Activated CD8-positive, alpha-beta memory T cell treated with anti-CD3 and anti-CD28 coated beads, Interleukin-2, amount 10 ng/mL, durations not matched to agents 7 days and 5 days (primary cell): ENCODE measurements around the gene SCNN1G. TPM values are rescaled to one million over a fixed set of nuclear protein-coding genes. Genes with fewer than 3 reads are reported as not detected.
A peak's percentile ranks its signal among the peaks of the same experiment; 100 is the strongest.

Experiments
- ATAC-seq: fragments of 150-1000 bp; cut with Tn5 transposase; one replicate; pipeline ENCODE4 v1.10.0; 2021; ENCODE audit warnings: moderate library complexity
- CTCF ChIA-PET: fragments of 350-600 bp; sonication (Branson Sonifier 250); formaldehyde crosslinking; loops from one replicate; lab custom pipeline; 2021; ENCODE audit warnings: antibody characterized with exemption; lab: Charles Lee
- DNase-seq: peaks from one replicate; pipeline ENCODE4 v3.0.0-alpha.2; 2020
- H3K27ac Mint-ChIP-seq: one replicate; pipeline ENCODE4 v1.8.0; 2021; ENCODE audit warnings: mild to moderate bottlenecking, mixed read lengths
- H3K27me3 Mint-ChIP-seq: one replicate; pipeline ENCODE4 v1.8.0; 2021; ENCODE audit warnings: mixed read lengths
- H3K36me3 Mint-ChIP-seq: one replicate; pipeline ENCODE4 v1.8.0; 2021; ENCODE audit warnings: mild to moderate bottlenecking, mixed read lengths
- H3K4me1 Mint-ChIP-seq: one replicate; pipeline ENCODE4 v1.8.0; 2021; ENCODE audit warnings: mixed read lengths
- H3K4me3 Mint-ChIP-seq: one replicate; pipeline ENCODE4 v1.8.0; 2021; ENCODE audit warnings: mild to moderate bottlenecking, moderate library complexity, mixed read lengths
- H3K9me3 Mint-ChIP-seq: one replicate; pipeline ENCODE4 v1.8.0; 2022; ENCODE audit warnings: low read depth, mixed read lengths
- total RNA-seq, 2 experiments: library from RNA; stranded (reverse); gene quantifications; one replicate each; pipeline ENCODE4 v1.2.3, GENCODE V29; 2021

The SCNN1G gene
- total RNA-seq, 2 experiments from 2014 or later = not detected

DNA sequence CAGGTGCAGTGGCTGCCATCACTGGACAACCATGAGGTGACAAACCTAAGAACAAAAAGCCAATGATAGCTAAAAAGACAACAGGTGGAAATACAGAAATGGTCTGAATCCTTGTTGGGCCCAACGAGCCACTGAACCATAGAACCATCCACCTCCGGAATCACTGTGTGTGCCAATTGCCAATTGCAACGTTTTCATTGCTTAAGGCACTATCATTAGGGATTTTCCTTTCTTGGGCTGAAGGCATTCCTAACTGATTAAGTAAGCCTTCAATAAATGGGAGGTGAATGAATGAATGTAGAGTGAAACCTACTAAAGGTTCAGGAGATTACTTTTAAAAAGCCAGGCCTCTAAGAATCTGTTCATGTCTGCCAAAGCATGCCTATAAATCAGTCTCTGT is 36.9 kb upstream of the SCNN1G start:
- no peaks in the 10 kb centered on the region for H3K27me3 Mint-ChIP-seq
- no peak overlapping the region for H3K27ac Mint-ChIP-seq
- ATAC-seq (no peak), DNase-seq (no peak)
- H3K4me3 Mint-ChIP-seq = no peak overlapping the region
- peaks cover 3% of the 10 kb centered on the region for H3K36me3 Mint-ChIP-seq
- no peaks in the 10 kb centered on the region for H3K9me3 Mint-ChIP-seq
- CTCF ChIA-PET = no interaction called here
- H3K4me1 Mint-ChIP-seq = peaks cover 31% of the 10 kb centered on the region

DNA sequence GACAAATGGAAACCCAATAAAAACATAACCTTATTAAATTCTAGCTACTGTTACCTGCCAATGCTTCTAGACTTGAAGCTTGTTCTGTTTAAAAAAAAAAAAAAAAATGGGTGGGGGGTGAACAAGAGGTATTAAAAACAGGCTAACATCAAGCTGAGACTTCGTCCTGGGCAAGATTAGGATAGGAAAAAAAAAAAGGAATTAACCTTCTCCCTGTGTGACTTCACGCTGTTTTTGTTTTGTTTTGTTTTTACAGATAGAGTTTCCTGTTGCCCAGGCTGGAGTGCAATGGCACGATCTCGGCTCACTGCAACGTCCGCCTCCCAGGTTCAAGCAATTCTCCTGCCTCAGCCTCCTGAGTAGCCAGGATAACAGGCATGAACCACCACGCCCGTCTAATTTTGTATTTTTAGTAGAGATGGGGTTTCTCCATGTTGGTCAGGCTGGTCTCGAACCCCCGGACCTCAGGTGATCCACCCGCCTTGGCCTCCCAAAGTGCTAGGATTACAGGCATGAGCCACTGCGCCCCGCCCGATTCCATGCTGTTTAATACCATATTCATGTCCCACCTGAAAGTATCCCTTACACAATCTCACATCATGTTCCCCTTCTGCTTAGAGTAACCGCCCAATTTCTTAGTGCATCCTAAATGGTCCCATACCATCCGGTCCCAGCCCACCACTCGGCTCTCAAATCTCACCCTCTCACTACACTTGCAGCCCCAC is 35.5 kb upstream of the SCNN1G start:
- no peak for DNase-seq
- no peak for ATAC-seq
- no peak overlapping the region for H3K27ac Mint-ChIP-seq
- H3K9me3 Mint-ChIP-seq = no peaks in the 10 kb centered on the region
- H3K4me3 Mint-ChIP-seq = no peak overlapping the region
- peaks cover 3% of the 10 kb centered on the region for H3K36me3 Mint-ChIP-seq
- peaks cover 3% of the 10 kb centered on the region for H3K27me3 Mint-ChIP-seq
- peaks cover 31% of the 10 kb centered on the region for H3K4me1 Mint-ChIP-seq
- CTCF ChIA-PET = no interaction called here

DNA sequence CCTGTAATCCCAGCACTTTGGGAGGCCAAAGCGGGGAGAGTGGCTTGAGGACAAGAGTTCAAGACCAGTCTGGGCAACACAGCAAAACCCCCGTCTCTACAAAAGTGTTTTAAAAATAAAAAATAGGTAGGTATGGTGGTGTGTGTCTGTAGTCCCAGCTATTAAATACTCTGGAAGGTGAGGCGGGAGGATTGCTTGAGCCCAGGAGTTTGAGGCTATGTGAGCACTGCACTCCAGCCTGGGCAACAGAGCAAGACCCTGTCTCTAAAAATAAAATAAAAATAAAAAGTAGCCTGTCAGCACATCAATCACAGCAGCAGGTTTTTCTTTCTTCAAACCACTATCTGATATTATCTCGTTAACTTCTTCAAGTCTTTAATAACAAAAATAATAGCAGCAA is 34.9 kb upstream of the SCNN1G start:
- DNase-seq (no peak), ATAC-seq (no peak)
- Mint-ChIP-seq H3K4me1 (peaks cover 29% of the 10 kb centered on the region), H3K27ac (no peak overlapping the region), H3K36me3 (peaks cover 3% of the 10 kb centered on the region), H3K27me3 (peaks cover 4% of the 10 kb centered on the region), H3K9me3 (no peaks in the 10 kb centered on the region), H3K4me3 (peak overlapping the region; percentile 81)
- CTCF ChIA-PET = no interaction called here

DNA sequence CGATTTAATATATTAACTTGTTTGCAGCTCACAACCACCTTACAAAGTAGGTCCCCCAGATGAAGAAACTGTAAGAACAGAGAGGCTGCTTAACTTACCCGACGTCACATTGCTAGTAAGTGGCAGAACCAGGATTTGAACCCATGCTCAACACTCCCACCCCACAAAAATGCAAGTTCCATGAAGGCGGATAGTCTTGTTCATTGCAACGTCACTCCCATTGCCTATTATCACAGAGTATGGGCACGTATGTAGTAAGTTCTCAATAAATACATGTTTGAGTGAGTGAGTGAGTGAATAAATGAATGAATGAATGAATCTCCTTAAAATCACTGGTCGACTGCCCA is 34.4 kb upstream of the SCNN1G start:
- Mint-ChIP-seq H3K27ac (peak overlapping the region; percentile 79), H3K9me3 (no peaks in the 10 kb centered on the region), H3K36me3 (peaks cover 3% of the 10 kb centered on the region), H3K27me3 (peaks cover 6% of the 10 kb centered on the region), H3K4me1 (peaks cover 29% of the 10 kb centered on the region), H3K4me3 (peak overlapping the region; percentile 81)
- ATAC-seq (no peak), DNase-seq (no peak)
- CTCF ChIA-PET = no interaction called here

DNA sequence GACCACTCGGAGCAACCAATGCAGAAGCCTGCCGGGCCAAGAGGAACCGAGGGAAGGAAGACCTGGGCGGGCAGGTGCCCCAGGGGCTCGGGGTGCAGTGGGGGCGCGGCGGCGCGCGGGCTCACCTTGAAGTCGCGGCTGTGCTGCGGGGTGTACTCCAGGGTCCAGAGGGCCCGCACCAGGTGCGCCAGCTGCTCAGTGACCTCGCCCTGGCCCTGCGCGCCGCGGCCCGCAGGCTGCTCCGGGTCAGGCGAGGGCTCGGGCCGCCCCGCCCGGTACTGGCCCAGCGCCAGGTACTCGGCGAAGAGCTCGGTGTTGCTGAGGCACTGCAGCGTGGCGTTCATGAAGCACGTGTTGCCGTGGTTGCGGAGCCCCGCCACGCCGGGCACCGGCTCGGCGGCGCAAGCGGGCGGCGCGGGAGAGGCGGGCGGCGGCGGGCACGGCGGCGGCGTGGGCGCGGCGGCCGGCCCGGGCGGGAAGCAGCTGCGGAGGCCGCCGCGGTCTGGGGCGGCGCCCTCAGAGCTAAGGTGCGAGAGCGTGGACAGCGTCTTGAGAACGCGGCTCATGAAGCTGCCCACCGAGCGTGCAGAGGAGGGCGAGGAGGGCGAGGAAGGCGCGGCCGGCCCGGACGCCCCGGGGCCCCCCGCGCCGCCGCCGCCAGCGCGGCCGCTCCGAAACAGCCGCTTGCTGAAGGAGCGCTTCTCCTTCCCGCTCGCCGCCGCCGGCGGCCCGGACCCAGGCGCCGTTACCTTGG is 33.9 kb upstream of the SCNN1G start:
- H3K4me1 Mint-ChIP-seq = peaks cover 29% of the 10 kb centered on the region
- peaks cover 6% of the 10 kb centered on the region for H3K27me3 Mint-ChIP-seq
- H3K4me3 Mint-ChIP-seq = peak overlapping the region; percentile 81
- H3K36me3 Mint-ChIP-seq = peaks cover 3% of the 10 kb centered on the region
- H3K27ac Mint-ChIP-seq = peak overlapping the region; percentile 79
- no peaks in the 10 kb centered on the region for H3K9me3 Mint-ChIP-seq
- DNase-seq = peak; percentile 51
- peak; percentile 38 for ATAC-seq
- CTCF ChIA-PET = interaction anchor here (1.0 to 1.5 kb wide), 2 partner anchors 12 to 29 kb away, joined by 3 to 4 read pairs; no protein-coding TSS in a partner anchor

DNA sequence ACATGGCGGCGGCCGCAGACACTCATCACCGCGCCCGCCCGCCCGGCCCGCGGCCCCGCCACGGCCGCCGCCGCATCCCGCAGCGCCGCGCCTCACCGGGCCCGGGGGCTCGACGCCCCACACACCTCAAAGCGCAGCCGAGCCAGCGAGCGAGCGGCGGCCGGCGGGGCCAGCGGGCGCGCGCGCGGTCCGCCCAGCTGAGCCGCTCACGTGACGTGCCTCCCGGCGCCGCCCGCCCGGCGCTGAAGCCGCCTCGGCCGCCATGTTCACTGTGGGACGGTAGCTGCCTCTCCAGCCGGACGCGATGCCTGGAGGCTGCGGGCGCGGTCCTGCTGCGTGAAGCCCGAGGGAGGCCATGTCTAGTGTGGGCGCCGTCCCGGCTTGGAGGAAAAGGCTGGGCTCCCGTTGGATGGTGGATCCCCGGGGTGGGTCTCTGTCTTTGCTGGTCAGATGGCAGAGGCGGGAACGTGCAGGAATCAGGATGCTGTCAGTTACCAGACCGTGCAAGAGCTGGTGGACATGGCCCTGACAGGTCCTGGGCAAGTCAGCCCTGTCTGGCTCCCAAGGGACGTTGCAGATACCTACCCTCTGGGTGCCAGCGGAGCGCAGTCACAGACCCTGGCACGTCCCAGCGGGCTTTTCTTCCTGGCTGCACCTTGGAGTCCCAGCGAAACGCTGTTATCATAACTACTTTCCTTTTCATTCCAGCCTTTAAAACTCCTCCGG is 33.1 kb upstream of the SCNN1G start, which contains the start of gene USP31:
Gene USP31 (minus strand): TSS at position 186 of the 726 bp plus-strand sequence. CDS start 182 bp downstream, at position 4.
- DNase-seq (peak; percentile 93), ATAC-seq (peak; percentile 97)
- Mint-ChIP-seq H3K27ac (peak within 1 kb of the TSS; percentile 83), H3K9me3 (no peaks in the 10 kb centered on the region), H3K36me3 (peaks cover 1% of the 10 kb centered on the region), H3K27me3 (peaks cover 6% of the 10 kb centered on the region), H3K4me1 (peaks cover 27% of the 10 kb centered on the region), H3K4me3 (peak within 1 kb of the TSS; percentile 92)
- CTCF ChIA-PET = interaction anchor here (1.0 to 1.5 kb wide), 2 partner anchors 11 to 28 kb away, joined by 3 to 4 read pairs; no protein-coding TSS in a partner anchor

DNA sequence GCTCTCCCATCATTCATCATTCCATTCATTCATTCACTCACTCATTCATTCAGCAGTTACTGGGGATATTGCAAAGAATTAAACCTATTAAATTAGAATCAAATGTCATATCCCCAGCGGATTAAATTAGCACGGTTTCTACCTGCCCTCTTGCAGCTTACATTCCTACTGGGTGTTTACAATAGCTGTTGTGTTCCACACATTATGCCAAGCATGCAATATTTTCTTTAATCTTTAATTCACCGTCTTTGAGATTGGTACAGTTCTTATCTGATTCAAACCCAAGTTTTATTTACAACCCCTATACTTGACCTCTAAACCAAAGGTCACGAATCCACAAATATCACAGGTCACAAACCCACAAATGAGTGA is 32.6 kb upstream of the SCNN1G start:
- no peaks in the 10 kb centered on the region for H3K9me3 Mint-ChIP-seq
- peaks cover 1% of the 10 kb centered on the region for H3K36me3 Mint-ChIP-seq
- ATAC-seq (no peak), DNase-seq (no peak)
- H3K27ac Mint-ChIP-seq = peak overlapping the region; percentile 83
- peaks cover 10% of the 10 kb centered on the region for H3K27me3 Mint-ChIP-seq
- H3K4me3 Mint-ChIP-seq = peak overlapping the region; percentile 92
- CTCF ChIA-PET = interaction anchor here (1.5 kb wide), 1 partner anchor 10 kb away, joined by 4 read pairs; no protein-coding TSS in a partner anchor
- peaks cover 25% of the 10 kb centered on the region for H3K4me1 Mint-ChIP-seq

DNA sequence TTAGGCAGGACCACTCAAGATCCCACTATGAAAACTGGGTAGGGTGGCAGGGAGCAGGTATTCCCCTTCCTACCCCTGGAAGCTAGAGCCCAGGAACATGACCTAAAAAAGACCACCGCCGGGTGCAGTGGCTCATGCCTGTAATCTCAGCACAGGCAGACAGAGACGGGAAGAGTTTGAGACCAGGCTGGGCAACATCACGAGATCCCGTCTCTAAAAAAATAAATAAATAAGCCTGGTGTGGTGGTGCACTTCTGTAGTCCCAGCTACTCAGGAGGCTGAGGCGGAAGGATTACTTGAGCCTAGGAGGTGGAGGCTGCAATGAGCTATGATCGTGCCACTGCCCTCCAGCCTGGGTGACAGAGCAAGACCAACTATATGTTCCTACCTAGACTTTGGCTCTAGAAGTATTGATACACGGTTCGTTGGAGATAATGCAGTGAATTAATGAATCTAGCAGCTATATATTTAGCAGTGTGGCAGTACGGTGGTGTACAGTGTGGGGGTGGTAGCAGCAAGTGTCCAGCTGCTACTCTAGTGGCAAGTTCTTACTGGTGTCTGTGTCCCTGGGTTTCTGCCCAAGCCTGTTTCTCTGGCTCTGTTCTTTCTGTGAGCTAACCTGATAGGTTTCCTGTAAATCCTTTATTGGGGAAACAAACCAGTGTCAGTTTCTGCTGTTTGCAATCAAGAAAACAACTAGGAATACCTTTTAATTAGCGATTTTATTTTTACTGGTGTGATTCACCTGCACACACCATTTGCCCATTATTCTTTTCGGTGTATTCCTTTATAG is 30.0 kb upstream of the SCNN1G start:
- ATAC-seq (no peak), DNase-seq (no peak)
- Mint-ChIP-seq H3K9me3 (no peaks in the 10 kb centered on the region), H3K4me1 (peaks cover 27% of the 10 kb centered on the region), H3K4me3 (no peak overlapping the region), H3K27ac (no peak overlapping the region), H3K36me3 (peaks cover 1% of the 10 kb centered on the region), H3K27me3 (peaks cover 22% of the 10 kb centered on the region)
- CTCF ChIA-PET = interaction anchor here (1.4 to 1.6 kb wide), 2 partner anchors 281 to 283 kb away, joined by 4 read pairs; no protein-coding TSS in a partner anchor

DNA sequence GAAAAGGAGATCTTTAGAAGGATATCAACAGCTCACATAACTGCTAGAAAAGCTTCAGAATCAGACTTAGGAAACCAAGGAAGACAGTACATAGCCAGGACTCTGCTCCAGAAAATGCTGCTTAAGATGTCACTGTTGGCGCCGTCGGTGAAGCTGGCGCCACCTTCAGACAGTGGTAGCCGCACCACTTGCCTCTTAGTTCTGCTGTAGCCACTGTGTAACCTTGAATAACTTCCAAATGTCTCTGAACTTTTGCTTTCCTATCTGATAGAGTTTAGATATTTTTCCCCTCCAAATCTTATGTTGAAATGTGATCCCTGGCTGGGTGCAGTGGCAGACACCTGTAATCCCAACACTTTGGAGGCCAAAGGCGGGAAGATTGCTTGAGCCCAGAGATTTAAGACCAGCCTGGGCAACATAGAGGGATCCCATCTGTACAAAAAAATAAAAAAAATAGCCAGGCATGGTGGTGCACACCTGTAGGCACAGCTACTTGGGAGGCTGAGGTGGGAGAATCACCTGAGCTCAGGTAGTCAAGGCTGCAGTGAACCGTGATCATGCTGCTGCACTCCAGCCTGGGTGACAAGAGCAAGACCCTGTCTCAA is 27.0 kb upstream of the SCNN1G start:
- DNase-seq (no peak), ATAC-seq (no peak)
- no peak overlapping the region for H3K27ac Mint-ChIP-seq
- H3K36me3 Mint-ChIP-seq = no peaks in the 10 kb centered on the region
- H3K4me3 Mint-ChIP-seq = no peak overlapping the region
- no peaks in the 10 kb centered on the region for H3K9me3 Mint-ChIP-seq
- peaks cover 12% of the 10 kb centered on the region for H3K4me1 Mint-ChIP-seq
- CTCF ChIA-PET = no interaction called here
- H3K27me3 Mint-ChIP-seq = peaks cover 30% of the 10 kb centered on the region

DNA sequence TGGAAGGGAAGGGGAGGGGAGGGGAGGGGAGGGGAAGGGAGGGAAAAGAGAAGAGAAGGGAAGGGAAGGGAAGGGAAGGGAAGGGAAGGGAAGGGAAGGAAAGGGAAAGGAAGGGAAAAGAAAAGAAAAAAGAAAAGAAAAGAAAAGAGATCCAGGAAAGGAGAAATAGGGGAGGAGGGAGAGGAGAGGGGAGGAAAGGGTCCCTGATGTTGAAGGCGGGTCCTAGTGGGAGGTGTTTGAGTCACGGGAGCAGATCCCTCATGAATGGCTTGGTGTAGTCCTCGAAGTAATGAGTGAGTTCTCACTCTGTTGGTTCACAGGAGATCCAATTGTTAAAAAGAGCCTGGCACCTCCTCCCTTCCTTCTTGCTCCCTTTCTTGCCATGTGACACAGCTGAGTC is 26.4 kb upstream of the SCNN1G start:
- Mint-ChIP-seq H3K27ac (no peak overlapping the region), H3K4me3 (no peak overlapping the region), H3K27me3 (peaks cover 34% of the 10 kb centered on the region), H3K9me3 (no peaks in the 10 kb centered on the region), H3K36me3 (no peaks in the 10 kb centered on the region), H3K4me1 (peaks cover 12% of the 10 kb centered on the region)
- DNase-seq (no peak), ATAC-seq (no peak)
- CTCF ChIA-PET = interaction anchor here (1.4 kb wide), 1 partner anchor 278 kb away, joined by 5 read pairs; no protein-coding TSS in a partner anchor

DNA sequence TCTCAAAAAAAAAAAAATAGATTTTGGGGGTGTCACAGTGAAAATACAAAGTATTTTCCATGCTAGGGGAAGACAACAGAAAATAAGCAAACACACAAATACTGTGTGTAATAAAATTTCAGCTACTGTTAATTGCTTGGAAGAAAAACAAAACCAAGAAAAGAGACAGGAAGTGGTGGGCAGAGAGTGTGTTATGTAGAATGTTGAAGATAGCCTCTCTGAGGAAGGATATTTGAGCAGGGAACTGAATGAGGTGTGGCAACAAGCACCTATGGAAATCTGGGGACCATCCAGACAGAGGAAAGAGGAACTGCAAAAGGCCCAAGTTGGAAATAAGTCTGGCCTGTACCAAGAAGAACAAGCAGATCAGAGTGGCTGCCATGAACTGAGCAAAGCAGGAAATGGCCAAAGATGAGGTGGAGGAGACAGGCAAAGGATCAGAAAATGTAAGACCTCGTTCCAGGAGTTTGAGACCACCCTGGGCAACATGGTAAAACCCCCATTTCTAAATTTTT is 25.5 kb upstream of the SCNN1G start:
- no peak overlapping the region for H3K4me3 Mint-ChIP-seq
- ATAC-seq (peak; percentile 20), DNase-seq (no peak)
- no peaks in the 10 kb centered on the region for H3K36me3 Mint-ChIP-seq
- H3K9me3 Mint-ChIP-seq = no peaks in the 10 kb centered on the region
- CTCF ChIA-PET = interaction anchor here (1.0 to 1.4 kb wide), 2 partner anchors 85 to 277 kb away, joined by 3 to 5 read pairs; no protein-coding TSS in a partner anchor
- peaks cover 33% of the 10 kb centered on the region for H3K27me3 Mint-ChIP-seq
- H3K27ac Mint-ChIP-seq = peak overlapping the region; percentile 24
- H3K4me1 Mint-ChIP-seq = peaks cover 12% of the 10 kb centered on the region

DNA sequence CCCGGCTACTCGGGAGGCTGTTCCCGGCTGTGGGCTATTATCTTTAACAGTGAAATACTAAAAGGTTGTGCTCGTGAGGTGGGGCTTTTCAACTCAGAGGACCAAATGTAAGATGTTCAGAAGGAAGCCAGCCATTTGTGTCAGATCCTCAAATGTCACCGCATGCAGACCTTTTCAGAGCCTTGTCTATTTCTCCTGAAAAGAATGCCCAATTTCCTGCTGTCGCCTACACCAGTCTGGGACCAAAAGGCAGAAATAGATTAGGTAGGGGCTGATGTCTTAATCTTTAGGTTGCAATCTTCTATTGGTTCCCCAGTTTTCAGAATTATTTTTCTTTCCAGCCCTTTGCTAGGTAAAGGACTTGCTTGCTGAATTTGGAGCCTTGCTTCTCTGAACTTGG is 24.4 kb upstream of the SCNN1G start:
- peaks cover 32% of the 10 kb centered on the region for H3K27me3 Mint-ChIP-seq
- H3K27ac Mint-ChIP-seq = no peak overlapping the region
- ATAC-seq = no peak
- no peak overlapping the region for H3K4me3 Mint-ChIP-seq
- H3K4me1 Mint-ChIP-seq = peaks cover 12% of the 10 kb centered on the region
- DNase-seq = no peak
- no peaks in the 10 kb centered on the region for H3K36me3 Mint-ChIP-seq
- no peaks in the 10 kb centered on the region for H3K9me3 Mint-ChIP-seq
- CTCF ChIA-PET = no interaction called here
